OCI-M2 (cell line): ENCODE results near the gene CLCN4.

Experiments used
- DNase-seq: peaks from one replicate; lab custom pipeline; 2025; ENCODE audit not compliant: unreplicated experiment; lab: John Stamatoyannopoulos, UW

CLCN4 gene

GRCh38 chrX:10129229-10129628 lies 27.5 kb upstream of the CLCN4 start:
- DNase-seq = no peak

GRCh38 chrX:10130354-10130753 lies 26.4 kb upstream of the CLCN4 start:
- DNase-seq = no peak

- no peak for DNase-seq
These were observed 22.6 kb upstream of the CLCN4 start for GRCh38 chrX:10133980-10134676.

GRCh38 chrX:10134921-10135320 lies 21.9 kb upstream of the CLCN4 start:
- DNase-seq = no peak

DNA sequence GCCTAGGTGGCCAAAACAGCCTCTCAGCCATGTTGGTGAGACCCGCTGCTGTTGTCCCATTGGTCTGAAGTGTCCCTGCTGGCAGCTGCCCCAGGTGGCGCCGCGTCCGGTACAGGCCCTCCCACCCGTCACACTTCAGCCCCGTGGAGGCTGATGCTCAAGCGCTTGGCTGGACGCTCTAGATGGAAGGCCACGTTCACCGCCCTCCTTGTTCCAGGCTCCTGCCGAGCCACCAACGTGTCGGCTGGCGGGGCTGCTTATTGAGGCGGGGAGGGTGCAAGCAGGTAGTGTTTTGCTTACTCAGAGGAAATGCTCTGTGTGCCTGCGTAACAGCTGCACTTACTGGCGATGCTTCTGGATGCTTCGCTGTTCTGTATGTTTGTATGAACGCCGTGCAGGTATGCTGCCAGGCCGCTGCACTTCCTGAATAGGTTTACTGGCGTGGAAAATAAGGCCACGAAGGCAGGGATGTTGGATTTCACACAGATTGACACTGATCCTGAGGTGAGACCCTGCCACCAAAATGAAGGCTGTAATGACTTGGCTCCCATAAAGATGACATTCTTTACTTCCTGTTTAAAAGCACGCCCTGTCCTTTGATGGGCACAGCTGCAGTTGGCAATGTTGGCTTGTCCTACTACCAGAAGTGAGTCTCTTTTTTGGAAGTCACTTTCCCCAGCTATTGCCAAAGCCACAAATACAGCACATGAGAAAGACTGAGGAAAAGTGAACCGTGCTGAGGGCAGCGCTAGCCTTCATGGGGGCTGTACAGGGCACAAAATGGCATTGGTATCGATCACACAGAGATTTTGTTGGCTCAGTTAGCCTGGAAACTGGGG lies 21.0 kb upstream of the CLCN4 start:
- no peak for DNase-seq

GRCh38 chrX:10138726-10139125 lies 18.0 kb upstream of the CLCN4 start:
- no peak for DNase-seq

DNA sequence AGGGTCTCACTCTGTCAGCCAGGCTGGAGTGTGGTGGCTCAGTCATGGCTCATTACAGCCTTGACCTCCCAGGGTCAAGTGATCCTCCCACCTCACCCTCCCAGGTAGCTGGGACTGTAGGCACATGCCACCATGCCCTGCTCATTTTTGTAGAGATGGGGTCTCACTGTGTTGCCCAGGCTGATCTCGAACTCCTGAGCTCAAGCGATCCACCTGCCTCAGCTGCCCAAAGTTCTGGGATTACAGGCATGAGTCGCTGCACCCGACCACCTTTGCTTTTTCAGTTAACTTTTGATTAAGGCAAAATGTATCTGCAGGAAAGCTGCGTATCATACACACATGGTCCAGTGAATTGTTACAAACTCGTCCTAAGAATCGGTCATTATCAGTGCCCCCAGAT lies 16.5 kb upstream of the CLCN4 start:
- DNase-seq = no peak

DNA sequence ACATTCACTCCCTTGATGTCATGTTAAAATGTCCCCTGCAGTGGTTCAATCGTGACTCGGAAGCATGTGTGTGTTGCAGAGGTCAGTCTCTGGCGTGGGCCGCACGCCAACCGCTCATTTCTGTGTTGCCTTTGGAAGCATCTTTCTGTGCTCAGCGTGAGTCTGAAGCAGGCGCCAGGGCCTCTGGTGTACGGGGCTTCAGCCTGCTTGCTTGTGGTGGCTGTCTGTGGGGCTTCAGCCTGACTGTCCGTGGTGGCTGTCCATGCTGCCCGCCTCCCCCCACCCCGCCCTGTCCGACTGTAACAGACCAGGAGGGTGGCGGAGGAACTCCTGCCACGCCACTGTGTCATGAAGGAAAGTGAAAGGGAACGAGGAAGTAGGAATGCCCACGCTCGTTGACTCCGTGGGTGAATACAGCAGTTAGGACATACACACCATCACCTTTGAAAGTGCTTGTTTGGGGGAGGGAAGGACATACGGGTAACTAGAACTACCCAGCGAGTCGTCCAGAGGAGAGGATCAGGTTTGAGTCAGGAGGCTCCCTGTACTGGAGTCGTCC lies 14.7 kb upstream of the CLCN4 start:
- no peak for DNase-seq

DNA sequence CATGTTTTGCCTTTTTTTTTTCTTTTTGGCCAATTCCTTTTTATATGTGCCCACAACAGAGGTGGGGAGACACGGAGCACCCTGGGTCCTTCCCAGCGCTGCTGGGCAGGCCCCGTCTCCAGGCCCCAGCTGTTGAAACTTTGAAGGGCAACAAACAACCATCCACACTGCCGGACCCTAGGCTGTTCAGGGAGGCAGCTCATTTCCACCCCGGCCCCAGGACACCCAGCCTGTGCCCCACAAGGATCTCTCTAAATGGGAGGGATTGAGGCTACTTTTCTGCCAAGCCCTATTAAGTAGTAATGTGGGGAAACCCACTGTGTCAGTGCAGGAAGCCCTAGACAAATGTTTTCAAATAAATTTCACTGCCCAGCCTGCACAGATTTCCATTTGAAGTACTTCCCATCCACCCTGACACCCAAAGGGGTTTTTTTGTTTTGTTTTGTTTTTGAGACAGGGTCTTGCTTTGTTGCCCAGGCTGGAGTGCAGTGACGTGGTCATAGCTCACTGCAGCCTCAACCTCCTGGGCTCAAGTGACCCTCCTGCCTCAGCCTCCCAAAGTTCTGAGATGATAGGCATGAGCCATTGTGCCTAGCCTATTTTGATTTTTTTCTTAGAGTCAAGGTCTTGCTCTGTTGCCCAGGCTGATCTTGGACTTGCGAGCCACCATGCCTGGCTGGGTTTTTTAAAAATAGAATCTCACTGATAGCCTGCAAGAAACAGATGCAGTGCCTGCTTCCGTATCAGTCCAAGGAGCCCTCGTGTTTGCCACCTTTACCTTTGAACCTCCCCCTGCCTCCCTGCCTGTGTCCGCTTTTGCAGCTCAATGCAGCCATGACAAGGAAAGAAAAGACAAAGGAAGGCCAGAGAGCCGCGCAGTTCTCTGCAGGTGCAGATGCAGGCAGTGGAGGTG lies 13.4 kb upstream of the CLCN4 start:
- DNase-seq = no peak

DNA sequence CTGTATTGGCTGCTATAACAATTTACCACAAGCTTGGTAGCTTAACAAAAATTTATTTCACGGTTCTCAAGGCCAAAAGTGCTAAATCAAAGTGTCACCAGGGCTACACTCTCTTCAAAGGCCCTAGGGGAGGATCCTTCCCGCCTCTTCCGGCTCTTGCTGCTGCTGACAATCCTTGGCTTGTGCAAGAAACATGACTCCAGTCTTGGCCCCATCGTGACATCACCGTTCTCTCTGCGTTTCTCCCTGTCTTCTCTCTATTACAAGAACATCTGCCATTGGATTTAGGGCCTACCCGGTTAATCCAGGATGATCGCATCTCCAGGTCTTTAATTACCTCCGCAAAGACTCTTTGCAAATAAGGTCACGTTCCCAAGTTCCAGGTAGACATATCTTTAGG lies 10.4 kb upstream of the CLCN4 start:
- DNase-seq = no peak

DNA sequence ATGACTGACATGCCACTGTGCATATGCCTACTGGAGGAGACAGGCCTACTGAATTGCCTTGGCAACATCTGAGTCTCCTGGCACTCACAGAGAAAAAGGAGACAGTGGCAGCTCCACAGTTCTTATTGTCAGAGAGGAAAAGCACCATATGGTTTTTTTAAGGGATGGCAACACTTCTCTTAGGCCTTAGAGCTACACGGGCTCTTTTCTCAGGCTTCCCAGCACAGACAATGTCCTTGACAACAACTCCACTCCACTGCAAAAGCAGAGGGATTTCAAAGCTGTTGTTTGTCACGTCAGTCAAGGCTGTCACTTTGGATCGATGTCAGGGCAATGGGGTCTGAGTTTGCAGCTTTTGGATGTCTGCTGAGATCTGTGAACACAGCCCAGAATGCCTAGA lies 4.7 kb upstream of the CLCN4 start:
- DNase-seq = no peak

DNA sequence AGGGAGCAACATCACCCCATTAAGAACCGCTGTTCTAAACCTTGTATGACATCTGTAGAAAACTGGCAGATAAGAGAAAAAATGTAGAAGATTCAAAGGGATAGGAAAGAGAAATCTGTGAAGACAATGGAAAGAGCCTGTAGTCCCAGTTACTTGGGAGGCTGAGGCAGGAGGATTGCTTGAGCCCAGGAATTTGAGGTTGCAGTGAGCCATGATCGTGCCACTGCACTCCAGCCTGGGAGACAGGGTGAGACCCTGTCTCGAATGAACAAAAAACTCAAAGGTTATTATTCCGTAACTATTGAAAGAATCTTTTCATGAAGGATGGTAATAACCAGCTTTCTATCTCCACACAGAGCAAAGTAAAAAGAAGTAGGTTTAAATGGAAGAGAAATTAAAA lies 1.6 kb upstream of the CLCN4 start:
- DNase-seq = no peak

GRCh38 chrX:10157032-10157341 lies 212 bp downstream of the CLCN4 start:
- no peak for DNase-seq

DNA sequence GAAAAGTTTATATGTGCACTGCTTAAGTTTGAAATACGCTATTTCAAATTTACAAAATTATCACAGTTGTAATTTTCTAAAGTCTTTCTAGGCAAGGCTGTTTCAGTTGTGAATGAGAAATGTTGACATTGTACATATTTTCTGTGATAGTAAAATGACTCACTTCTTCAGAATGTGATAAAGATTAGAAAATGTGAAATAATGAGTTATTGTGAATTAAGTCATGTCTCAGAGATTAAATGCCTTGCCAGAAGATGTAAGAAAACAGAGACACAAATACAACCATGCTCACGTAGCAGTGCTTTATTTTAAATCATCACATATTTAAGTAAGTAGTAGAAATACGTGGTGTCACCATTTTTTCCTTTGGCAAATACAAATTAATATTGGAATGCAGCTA lies 768 bp downstream of the CLCN4 start:
- DNase-seq = no peak

- no peak for DNase-seq
These were observed 1.7 kb downstream of the CLCN4 start for GRCh38 chrX:10158279-10159144.

- peak; percentile 34 for DNase-seq
These were observed 2.3 kb downstream of the CLCN4 start for GRCh38 chrX:10159145-10159468.

GRCh38 chrX:10160211-10160610 lies 3.4 kb downstream of the CLCN4 start:
- DNase-seq = no peak

DNA sequence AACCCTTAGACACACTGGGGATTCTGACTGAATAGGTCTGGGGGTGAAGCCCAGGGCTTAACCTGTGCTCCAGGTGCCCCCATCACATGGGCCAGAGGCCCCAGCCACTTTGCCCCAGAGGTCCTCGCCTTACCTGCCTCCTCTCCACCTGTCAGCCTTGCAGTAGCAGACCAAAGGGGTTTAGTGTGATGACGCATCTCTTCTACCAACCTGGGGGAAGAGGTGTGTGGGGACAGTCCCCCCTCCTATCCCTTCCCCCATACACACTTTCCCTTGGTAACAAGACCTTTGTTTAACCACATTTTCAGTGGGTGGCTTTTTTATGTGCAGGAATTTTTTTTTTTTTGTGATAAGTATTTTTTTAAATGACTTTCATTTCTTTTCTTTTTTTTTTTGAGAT lies 6.3 kb downstream of the CLCN4 start:
- DNase-seq = no peak

GRCh38 chrX:10164879-10165278 lies 8.1 kb downstream of the CLCN4 start:
- DNase-seq = no peak

DNA sequence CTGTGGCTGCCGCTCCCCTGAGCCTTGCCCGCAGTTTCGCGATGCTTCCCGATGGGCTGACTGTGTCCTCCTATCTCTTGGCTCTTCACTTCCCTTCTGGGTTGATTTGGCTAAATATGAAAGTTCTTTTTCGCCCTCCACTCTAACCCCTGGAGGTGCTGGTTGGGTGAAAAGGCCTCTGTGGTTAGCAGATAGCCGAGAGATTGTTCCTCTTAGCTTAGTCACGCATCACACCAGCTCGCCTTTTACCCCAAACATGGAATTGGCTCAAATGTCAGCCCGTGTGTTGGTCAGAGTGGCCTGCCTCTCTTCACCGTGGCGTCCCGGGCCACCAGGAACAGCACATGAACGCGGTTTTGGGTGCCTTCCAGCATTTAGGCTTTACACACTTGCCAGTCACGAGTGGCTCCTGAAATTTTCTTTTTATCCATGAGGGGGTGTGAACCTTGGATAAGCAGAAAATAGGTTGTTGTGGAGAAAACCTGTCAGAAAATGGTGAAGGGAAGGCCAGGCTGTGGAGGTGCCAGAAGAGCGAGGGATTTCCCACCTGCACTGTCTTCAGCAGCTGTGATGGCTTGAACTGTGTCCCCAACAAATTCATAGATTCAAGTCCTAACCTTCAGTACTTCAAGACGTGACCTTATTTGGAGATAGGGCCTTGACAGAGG lies 8.9 kb downstream of the CLCN4 start:
- DNase-seq = peak; percentile 74
